PC-9 (cell line): ENCODE results near the gene PPFIBP1.

Experiments
- EZH2 ChIP-seq: fragments of 200-600 bp; sonication (generic); IDR thresholded peaks from 2 replicates; pipeline ENCODE4 v1.8.0; 2017; ENCODE audit warnings: antibody characterized with exemption, low read depth
- TF ChIP-seq, protein P1 (sequence below): fragments of 200-600 bp; sonication (generic); conservative IDR thresholded peaks from 2 replicates; pipeline ENCODE4 v1.6.1; 2017; ENCODE audit warnings: mixed run types, antibody characterized with exemption, mild to moderate bottlenecking, moderate library complexity

DNA sequence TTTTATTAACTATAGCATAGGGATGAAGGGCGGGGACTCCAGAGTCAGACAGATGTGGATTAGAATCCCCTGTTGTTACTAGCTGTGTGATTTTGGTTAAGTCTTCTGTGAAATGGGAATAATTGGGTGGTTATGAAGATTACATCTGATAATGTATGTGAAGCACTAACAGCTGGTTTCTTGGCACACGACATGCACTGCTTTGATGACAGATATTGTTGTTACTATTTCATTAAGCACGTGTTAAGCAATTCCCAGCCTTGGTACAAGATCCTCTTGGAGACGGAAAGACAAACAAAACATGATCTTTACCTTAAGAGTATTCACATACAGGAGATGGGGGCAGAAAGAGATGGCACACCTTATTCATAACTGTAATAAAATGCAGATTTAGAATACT, 7.9 kb downstream of the PPFIBP1 start:
- TF ChIP-seq, protein P1, sequence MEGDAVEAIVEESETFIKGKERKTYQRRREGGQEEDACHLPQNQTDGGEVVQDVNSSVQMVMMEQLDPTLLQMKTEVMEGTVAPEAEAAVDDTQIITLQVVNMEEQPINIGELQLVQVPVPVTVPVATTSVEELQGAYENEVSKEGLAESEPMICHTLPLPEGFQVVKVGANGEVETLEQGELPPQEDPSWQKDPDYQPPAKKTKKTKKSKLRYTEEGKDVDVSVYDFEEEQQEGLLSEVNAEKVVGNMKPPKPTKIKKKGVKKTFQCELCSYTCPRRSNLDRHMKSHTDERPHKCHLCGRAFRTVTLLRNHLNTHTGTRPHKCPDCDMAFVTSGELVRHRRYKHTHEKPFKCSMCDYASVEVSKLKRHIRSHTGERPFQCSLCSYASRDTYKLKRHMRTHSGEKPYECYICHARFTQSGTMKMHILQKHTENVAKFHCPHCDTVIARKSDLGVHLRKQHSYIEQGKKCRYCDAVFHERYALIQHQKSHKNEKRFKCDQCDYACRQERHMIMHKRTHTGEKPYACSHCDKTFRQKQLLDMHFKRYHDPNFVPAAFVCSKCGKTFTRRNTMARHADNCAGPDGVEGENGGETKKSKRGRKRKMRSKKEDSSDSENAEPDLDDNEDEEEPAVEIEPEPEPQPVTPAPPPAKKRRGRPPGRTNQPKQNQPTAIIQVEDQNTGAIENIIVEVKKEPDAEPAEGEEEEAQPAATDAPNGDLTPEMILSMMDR = no peak
- TF ChIP-seq EZH2 = no peak
